ENCODE results near the gene HEXIM2. TPM values are rescaled to one million over a fixed set of nuclear protein-coding genes. Genes with fewer than 3 reads are reported as not detected.

The HEXIM2 gene
- total and polyA plus RNA-seq, 2 donors (not counting 1 experiment from before 2014, with no cell fraction given), result 1.9 to 18.7 TPM

GRCh38 chr17:45114117-45114932 is 47.4 kb upstream of the HEXIM2 start:
- no peak for DNase-seq (ENCODE audit: low read depth in 2 of 2)
- Histone ChIP-seq H3K36me3 (ENCODE audit: control insufficient read depth, insufficient read depth, low read length) (peaks cover 19% of the 10 kb centered on the region), H3K27ac (ENCODE audit: insufficient read depth, low read length) (no peak overlapping the region), H3K4me3 (replicated peaks in 1 of 4; ENCODE audit: control extremely low read depth in 1 of 4, insufficient read depth in 1 of 4, low read depth in 3 of 4, low read length in 4 of 4) (no peak overlapping the region), H4K20me1 (ENCODE audit: control insufficient read depth, extremely low read depth, insufficient read depth, low read length) (no peaks in the 10 kb centered on the region), H3K4me2 (ENCODE audit: extremely low read depth, insufficient read depth, low read length) (no peak overlapping the region), H3K9ac (ENCODE audit: insufficient read depth, low read length) (no peak overlapping the region), H3K27me3 (ENCODE audit: control insufficient read depth, insufficient read depth, low read length) (no peaks in the 10 kb centered on the region), H3K4me1 (ENCODE audit: control insufficient read depth, extremely low read depth, insufficient read depth, low read length) (no peaks in the 10 kb centered on the region), H3K9me3 (ENCODE audit: control insufficient read depth, insufficient read depth, low read depth, low read length) (no peaks in the 10 kb centered on the region), H3K79me2 (ENCODE audit: control insufficient read depth, insufficient read depth, low read length) (no peaks in the 10 kb centered on the region), H2AFZ (ENCODE audit: low read length) (no peak overlapping the region)
- no peak for TF ChIP-seq EZH2 (IDR thresholded peaks at IDR 0.05; ENCODE audit: low read length, missing control alignments)
- TF ChIP-seq CTCF (conservative IDR thresholded peaks at IDR 0.05 in 1 of 2, IDR thresholded peaks at IDR 0.05 in 1 of 2; ENCODE audit: low read depth in 1 of 2, low read length in 2 of 2), result no peak

GRCh38 chr17:45115015-45115625 is 46.6 kb upstream of the HEXIM2 start:
- Histone ChIP-seq H3K4me3 (replicated peaks in 1 of 4; ENCODE audit: control extremely low read depth in 1 of 4, insufficient read depth in 1 of 4, low read depth in 3 of 4, low read length in 4 of 4) (no peak overlapping the region), H3K27ac (ENCODE audit: insufficient read depth, low read length) (no peak overlapping the region), H3K4me2 (ENCODE audit: extremely low read depth, insufficient read depth, low read length) (no peak overlapping the region), H3K4me1 (ENCODE audit: control insufficient read depth, extremely low read depth, insufficient read depth, low read length) (no peaks in the 10 kb centered on the region), H3K27me3 (ENCODE audit: control insufficient read depth, insufficient read depth, low read length) (no peaks in the 10 kb centered on the region), H3K9me3 (ENCODE audit: control insufficient read depth, insufficient read depth, low read depth, low read length) (no peaks in the 10 kb centered on the region), H3K36me3 (ENCODE audit: control insufficient read depth, insufficient read depth, low read length) (peaks cover 18% of the 10 kb centered on the region), H3K9ac (ENCODE audit: insufficient read depth, low read length) (no peak overlapping the region), H2AFZ (ENCODE audit: low read length) (no peak overlapping the region), H3K79me2 (ENCODE audit: control insufficient read depth, insufficient read depth, low read length) (no peaks in the 10 kb centered on the region), H4K20me1 (ENCODE audit: control insufficient read depth, extremely low read depth, insufficient read depth, low read length) (no peaks in the 10 kb centered on the region)
- no peak for DNase-seq (ENCODE audit: low read depth in 2 of 2)
- TF ChIP-seq EZH2 (IDR thresholded peaks at IDR 0.05; ENCODE audit: low read length, missing control alignments), result no peak
- TF ChIP-seq CTCF (conservative IDR thresholded peaks at IDR 0.05 in 1 of 2, IDR thresholded peaks at IDR 0.05 in 1 of 2; ENCODE audit: low read depth in 1 of 2, low read length in 2 of 2), result no peak

GRCh38 chr17:45115871-45116270 is 45.8 kb upstream of the HEXIM2 start:
- no peak for TF ChIP-seq EZH2 (IDR thresholded peaks at IDR 0.05; ENCODE audit: low read length, missing control alignments)
- TF ChIP-seq CTCF (conservative IDR thresholded peaks at IDR 0.05 in 1 of 2, IDR thresholded peaks at IDR 0.05 in 1 of 2; ENCODE audit: low read depth in 1 of 2, low read length in 2 of 2), result no peak
- Histone ChIP-seq H3K4me1 (ENCODE audit: control insufficient read depth, extremely low read depth, insufficient read depth, low read length) (no peaks in the 10 kb centered on the region), H4K20me1 (ENCODE audit: control insufficient read depth, extremely low read depth, insufficient read depth, low read length) (no peaks in the 10 kb centered on the region), H3K27me3 (ENCODE audit: control insufficient read depth, insufficient read depth, low read length) (no peaks in the 10 kb centered on the region), H3K4me3 (replicated peaks in 1 of 4; ENCODE audit: control extremely low read depth in 1 of 4, insufficient read depth in 1 of 4, low read depth in 3 of 4, low read length in 4 of 4) (no peak overlapping the region), H3K36me3 (ENCODE audit: control insufficient read depth, insufficient read depth, low read length) (peaks cover 18% of the 10 kb centered on the region), H3K4me2 (ENCODE audit: extremely low read depth, insufficient read depth, low read length) (no peak overlapping the region), H3K9ac (ENCODE audit: insufficient read depth, low read length) (no peak overlapping the region), H3K27ac (ENCODE audit: insufficient read depth, low read length) (no peak overlapping the region), H2AFZ (ENCODE audit: low read length) (no peak overlapping the region), H3K9me3 (ENCODE audit: control insufficient read depth, insufficient read depth, low read depth, low read length) (no peaks in the 10 kb centered on the region), H3K79me2 (ENCODE audit: control insufficient read depth, insufficient read depth, low read length) (no peaks in the 10 kb centered on the region)
- peak in 1 of 2 donors; percentile 58 for DNase-seq (ENCODE audit: low read depth in 2 of 2)

All from fibroblast of lung (primary cell).